Measurements from ENCODE around the gene P2RY10. TPM values are rescaled to one million over a fixed set of nuclear protein-coding genes. Genes with fewer than 3 reads are reported as not detected.

P2RY10 gene
- total and polyA plus RNA-seq, 7 donors, result 0.04 to 0.49 TPM; not detected in 5

GRCh38 chrX:78934866-78935265 is 10.3 kb upstream of the P2RY10 start:
- H3K27me3 ChIP-seq (ENCODE audit: insufficient read depth in 3 of 3, low read length in 2 of 3), result peaks cover 0 to 4% (median 0%) of the 10 kb centered on the region in 3 donors
- H3K36me3 ChIP-seq (ENCODE audit: insufficient read depth in 1 of 2, low read depth in 1 of 2), result no peaks in the 10 kb centered on the region
- no peaks in the 10 kb centered on the region for H3K4me1 ChIP-seq
- no peak for TF ChIP-seq CTCF (IDR thresholded peaks at IDR 0.05)
- peaks cover 18% of the 10 kb centered on the region for H3K9me3 ChIP-seq
- intact Hi-C loops (cut with DNase I), result no loop called here
- ATAC-seq (no peak), DNase-seq (no peak)
- 83 to 96% (median 93%) methylated on average over 2 to 7 of the region's 7 CpGs for WGBS, 3 donors
- H3K27ac ChIP-seq, result no peak overlapping the region
- H3K4me3 ChIP-seq, result no peak overlapping the region

- no peaks in the 10 kb centered on the region for H3K9me3 ChIP-seq
- ATAC-seq (no peak), DNase-seq (no peak)
- H3K4me1 ChIP-seq, result no peaks in the 10 kb centered on the region
- no peak overlapping the region for H3K4me3 ChIP-seq
- TF ChIP-seq CTCF (IDR thresholded peaks at IDR 0.05), result no peak
- no peaks in the 10 kb centered on the region for H3K36me3 ChIP-seq (ENCODE audit: insufficient read depth in 1 of 2, low read depth in 1 of 2)
- H3K27me3 ChIP-seq (ENCODE audit: insufficient read depth in 3 of 3, low read length in 2 of 3), result peaks cover 0 to 13% (median 0%) of the 10 kb centered on the region in 3 donors
- intact Hi-C loops (cut with DNase I), result no loop called here
- no peak overlapping the region for H3K27ac ChIP-seq
- 60 to 89% (median 85%) methylated on average over 3 of the region's 3 CpGs for WGBS, 3 donors
Observed at GRCh38 chrX:78944351-78944750, 840 bp upstream of the P2RY10 start.

- no peak overlapping the region for H3K27ac ChIP-seq
- intact Hi-C loops (cut with DNase I), result no loop called here
- no peaks in the 10 kb centered on the region for H3K9me3 ChIP-seq
- no peaks in the 10 kb centered on the region for H3K4me1 ChIP-seq
- peaks cover 0 to 13% (median 0%) of the 10 kb centered on the region in 3 donors for H3K27me3 ChIP-seq (ENCODE audit: insufficient read depth in 3 of 3, low read length in 2 of 3)
- ATAC-seq (no peak), DNase-seq (no peak)
- TF ChIP-seq CTCF (IDR thresholded peaks at IDR 0.05), result no peak
- 54 to 94% (median 78%) methylated on average over 1 of the region's 1 CpG for WGBS, 3 donors
- no peaks in the 10 kb centered on the region for H3K36me3 ChIP-seq (ENCODE audit: insufficient read depth in 1 of 2, low read depth in 1 of 2)
- no peak overlapping the region for H3K4me3 ChIP-seq
Observed at GRCh38 chrX:78946178-78946931, 1.2 kb downstream of the P2RY10 start.

- TF ChIP-seq CTCF (IDR thresholded peaks at IDR 0.05), result no peak
- Histone ChIP-seq H3K27ac (no peak overlapping the region), H3K4me3 (no peak overlapping the region), H3K27me3 (ENCODE audit: insufficient read depth in 3 of 3, low read length in 2 of 3) (no peaks in the 10 kb centered on the region), H3K4me1 (no peaks in the 10 kb centered on the region), H3K9me3 (no peaks in the 10 kb centered on the region), H3K36me3 (ENCODE audit: insufficient read depth in 1 of 2, low read depth in 1 of 2) (no peaks in the 10 kb centered on the region)
- no peak for DNase-seq
- intact Hi-C loops (cut with DNase I), result no loop called here
- no peak for ATAC-seq
- WGBS, 3 donors, result 46 to 56% (median 53%) methylated on average over 3 of the region's 3 CpGs
Observed at GRCh38 chrX:78950009-78950835, 5.0 kb downstream of the P2RY10 start.
